HepG2 (cell line): ENCODE data around the gene ALDH3A2. TPM values are rescaled to one million over a fixed set of nuclear protein-coding genes. Genes with fewer than 3 reads are reported as not detected.

Experiments used
- CENPBD1 ChIP-seq: sonication (generic); formaldehyde crosslinking; IDR thresholded peaks from 2 replicates; pipeline ENCODE4 v1.8.0; 2022; ENCODE audit warnings: missing genetic modification reagents, low read depth, mild to moderate bottlenecking, borderline replicate concordance
- DMTF1 ChIP-seq: sonication (generic); formaldehyde crosslinking; IDR thresholded peaks from 2 replicates; pipeline ENCODE4 v1.4.0; 2020; ENCODE audit warnings: mild to moderate bottlenecking, missing genetic modification reagents
- DNMT1 ChIP-seq: sonication (generic); formaldehyde crosslinking; IDR thresholded peaks from 2 replicates; pipeline ENCODE4 v1.5.1; 2020; ENCODE audit warnings: mild to moderate bottlenecking, missing genetic modification reagents
- EHMT2 ChIP-seq: fragments of 200-600 bp; sonication (generic); IDR thresholded peaks from 2 replicates; pipeline ENCODE4 v1.7.0; 2017; ENCODE audit warnings: antibody characterized with exemption, low read depth, low read length, borderline replicate concordance
- FOXA3 ChIP-seq: IDR thresholded peaks from 2 replicates; pipeline ENCODE4 v1.6.1; 2016; ENCODE audit warnings: missing genetic modification reagents, missing compliant biosample characterization
- FOXO1 ChIP-seq: sonication (generic); formaldehyde crosslinking; IDR thresholded peaks from 2 replicates; pipeline ENCODE4 v1.4.0; 2020; ENCODE audit warnings: missing genetic modification reagents
- HNF4G ChIP-seq, 2 experiments: sonication (generic) in 1 of 2; formaldehyde crosslinking in 1 of 2; IDR thresholded peaks; 2 replicates each; pipeline versions ENCODE4 v1.4.0 to v1.6.1; 2011 to 2020; ENCODE audit warnings: borderline replicate concordance in 2 of 2, low read depth in 2 of 2, mild to moderate bottlenecking in 2 of 2, low read length in 1 of 2, missing genetic modification reagents in 1 of 2, moderate library complexity in 1 of 2
- HNRNPK ChIP-seq: fragments of 200-400 bp; formaldehyde crosslinking; IDR thresholded peaks from 2 replicates; pipeline ENCODE4 v1.6.1; 2018; ENCODE audit warnings: low read length, low read depth, moderate library complexity, mild to moderate bottlenecking; ENCODE audit not compliant: poor library complexity, severe bottlenecking
- KDM5B ChIP-seq: sonication (generic); formaldehyde crosslinking; IDR thresholded peaks from 2 replicates; pipeline ENCODE4 v1.4.0; 2020; ENCODE audit warnings: missing genetic modification reagents, mild to moderate bottlenecking, borderline replicate concordance
- MAF1 ChIP-seq: sonication (generic); formaldehyde crosslinking; IDR thresholded peaks from 2 replicates; pipeline ENCODE4 v1.5.0; 2020; ENCODE audit warnings: missing genetic modification reagents, borderline replicate concordance
- NFE2L1 ChIP-seq: sonication (generic); formaldehyde crosslinking; IDR thresholded peaks from 2 replicates; pipeline ENCODE4 v1.4.0; 2020; ENCODE audit warnings: missing genetic modification reagents, mild to moderate bottlenecking, borderline replicate concordance
- REXO4 ChIP-seq: sonication (generic); formaldehyde crosslinking; IDR thresholded peaks from 2 replicates; pipeline ENCODE4 v1.8.0; 2022; ENCODE audit warnings: missing genetic modification reagents, mild to moderate bottlenecking, borderline replicate concordance
- SCMH1 ChIP-seq: sonication (generic); formaldehyde crosslinking; IDR thresholded peaks from 2 replicates; pipeline ENCODE4 v1.9.0; 2021; ENCODE audit warnings: missing genetic modification reagents, mild to moderate bottlenecking, borderline replicate concordance
- TCF7 ChIP-seq: sonication (generic); IDR thresholded peaks from 2 replicates; pipeline ENCODE4 v1.6.1; 2016; ENCODE audit warnings: antibody characterized with exemption, low read depth
- ZBTB25 ChIP-seq: IDR thresholded peaks from 2 replicates; pipeline ENCODE4 v1.6.1; 2018; ENCODE audit warnings: missing genetic modification reagents
- ZNF281 ChIP-seq: sonication (generic); formaldehyde crosslinking; IDR thresholded peaks from 2 replicates; pipeline ENCODE4 v1.4.0; 2020; ENCODE audit warnings: missing genetic modification reagents, borderline replicate concordance
- ZNF569 ChIP-seq: sonication (generic); formaldehyde crosslinking; IDR thresholded peaks from 2 replicates; pipeline ENCODE4 v1.5.0; 2020; ENCODE audit warnings: mild to moderate bottlenecking, missing genetic modification reagents, moderate library complexity, borderline replicate concordance
- ZNF589 ChIP-seq: sonication (generic); formaldehyde crosslinking; conservative IDR thresholded peaks from 2 replicates; pipeline ENCODE4 v1.8.0; 2022; ENCODE audit warnings: mild to moderate bottlenecking, moderate library complexity, missing genetic modification reagents
- ZNF720 ChIP-seq: sonication (generic); formaldehyde crosslinking; IDR thresholded peaks from 2 replicates; pipeline ENCODE4 v1.4.0; 2020; ENCODE audit warnings: missing genetic modification reagents
- ZNF777 ChIP-seq: sonication (generic); formaldehyde crosslinking; IDR thresholded peaks from 2 replicates; pipeline ENCODE4 v1.4.0; 2020; ENCODE audit warnings: missing genetic modification reagents
- ZNF850 ChIP-seq: sonication (generic); formaldehyde crosslinking; conservative IDR thresholded peaks from 2 replicates; pipeline ENCODE4 v1.9.0; 2021; ENCODE audit warnings: mild to moderate bottlenecking, missing genetic modification reagents
- ZNF883 ChIP-seq: sonication (generic); formaldehyde crosslinking; IDR thresholded peaks from 2 replicates; pipeline ENCODE4 v1.5.1; 2020; ENCODE audit warnings: mild to moderate bottlenecking, missing genetic modification reagents; ENCODE audit errors: not compliant biosample characterization
- polyA plus RNA-seq, 8 experiments: library from polyadenylated mRNA; depleted of rRNA in 3 of 8; stranded (reverse) in 7 of 8; unstranded in 1 of 8; fragments of >200 nt; fragmentation: Illumina TruSeq in 4 of 8; extraction: Trizol in 4 of 8; gene quantifications; 2 replicates each; pipeline versions ENCODE4 v1.2.1 to v1.2.3, GENCODE V29; 2011 to 2016; ENCODE audit warnings: low read depth in 4 of 8, missing spikeins in 1 of 8, mixed read lengths in 1 of 8; ENCODE audit not compliant: insufficient read depth in 1 of 8
- total RNA-seq, 5 experiments: library from RNA; depleted of rRNA; stranded (reverse); fragments of >200 nt; fragmentation: Illumina TruSeq; extraction: Trizol; gene quantifications; 2 replicates each; pipeline ENCODE4 v1.2.3, GENCODE V29; 2016; ENCODE audit warnings: low read depth in 1 of 5

Gene ALDH3A2
- total and polyA plus RNA-seq, 2 of the 13 experiments (the other 11 are each of a cell fraction or from before 2014, with no cell fraction given): 80.8 to 180 TPM

- TF ChIP-seq FOXA3 (CRISPR knock-in tag) (peak; percentile 97), REXO4 (no peak), ZNF850 (CRISPR knock-in tag) (no peak), DNMT1 (CRISPR knock-in tag) (no peak), ZNF720 (no peak), DMTF1 (CRISPR knock-in tag) (no peak), MAF1 (CRISPR knock-in tag) (no peak), ZBTB25 (CRISPR knock-in tag) (peak; percentile 69; the same call in 1 of the 2 replicates), FOXO1 (peak; percentile 94), KDM5B (CRISPR knock-in tag) (no peak), CENPBD1 (CRISPR knock-in tag) (no peak), EHMT2 (peak; percentile 81; the same call in 1 of the 2 replicates), HNRNPK (no peak), ZNF569 (CRISPR knock-in tag) (no peak), SCMH1 (no peak), TCF7 (peak; percentile 99), ZNF589 (CRISPR knock-in tag) (no peak), NFE2L1 (CRISPR knock-in tag) (no peak), ZNF883 (CRISPR knock-in tag) (no peak), ZNF777 (CRISPR knock-in tag) (no peak), ZNF281 (CRISPR knock-in tag) (peak; percentile 56; the same call in 1 of the 2 replicates), HNF4G (IDR thresholded peaks at IDR 0.05; ENCODE audit: borderline replicate concordance, low read depth, low read length) (peak; percentile 72), HNF4G (CRISPR knock-in tag; IDR thresholded peaks at IDR 0.05; ENCODE audit: borderline replicate concordance, low read depth) (peak; percentile 30; the same call in 1 of the 2 replicates)
Measured at GRCh38 chr17:19660219-19660870, 11.8 kb downstream of the ALDH3A2 start (continued).
